Loucy (cell line): ENCODE results near the gene SQOR.

ENCODE experiments used
- CTCF ChIP-seq: fragments of 200-600 bp; sonication (generic); conservative IDR thresholded peaks from 2 replicates; pipeline ENCODE4 v1.5.1; 2014; ENCODE audit warnings: mild to moderate bottlenecking, antibody characterized with exemption, low read length
- EZH2phosphoT487 ChIP-seq: fragments of 200-600 bp; IDR thresholded peaks from 2 replicates; pipeline ENCODE4 v1.6.1; 2018; ENCODE audit warnings: antibody characterized with exemption, mild to moderate bottlenecking, moderate library complexity, borderline replicate concordance

- TF ChIP-seq CTCF (no peak), EZH2phosphoT487 (no peak)
Observed at GRCh38 chr15:45628136-45628535, 6.7 kb upstream of the SQOR start.
